T-helper 1 cell treated with Interleukin-12 subunit alpha and Interleukin-12 subunit beta and Interleukin-4 antibody, amounts not matched to agents 30 μg/mL and 1 μg/mL, for 36 hours (primary cell): ENCODE data around the gene XKRX.

Experiments
- H3K27ac Mint-ChIP-seq: one replicate; pipeline ENCODE4 v1.8.0; 2021; ENCODE audit warnings: mild to moderate bottlenecking, mixed read lengths
- H3K27me3 Mint-ChIP-seq: one replicate; pipeline ENCODE4 v1.8.0; 2021; ENCODE audit warnings: low read depth, mixed read lengths
- H3K36me3 Mint-ChIP-seq: one replicate; pipeline ENCODE4 v1.8.0; 2021; ENCODE audit warnings: low read depth, mixed read lengths
- H3K4me1 Mint-ChIP-seq: one replicate; pipeline ENCODE4 v1.8.0; 2021; ENCODE audit warnings: low read depth, mixed read lengths
- H3K4me3 Mint-ChIP-seq: one replicate; pipeline ENCODE4 v1.8.0; 2021; ENCODE audit warnings: mild to moderate bottlenecking, moderate library complexity, mixed read lengths
- H3K9me3 Mint-ChIP-seq: one replicate; pipeline ENCODE4 v1.8.0; 2021; ENCODE audit warnings: mixed read lengths

The XKRX gene

GRCh38 chrX:100868273-100868672 lies 60.4 kb downstream of the XKRX start:
- Mint-ChIP-seq H3K27ac (no peak overlapping the region), H3K36me3 (no peaks in the 10 kb centered on the region), H3K9me3 (no peaks in the 10 kb centered on the region), H3K4me3 (no peak overlapping the region), H3K4me1 (no peaks in the 10 kb centered on the region), H3K27me3 (no peaks in the 10 kb centered on the region)

GRCh38 chrX:100864657-100865391 lies 63.9 kb downstream of the XKRX start:
- no peaks in the 10 kb centered on the region for H3K4me1 Mint-ChIP-seq
- H3K27ac Mint-ChIP-seq: no peak overlapping the region
- H3K4me3 Mint-ChIP-seq: no peak overlapping the region
- no peaks in the 10 kb centered on the region for H3K36me3 Mint-ChIP-seq
- H3K27me3 Mint-ChIP-seq: no peaks in the 10 kb centered on the region
- no peaks in the 10 kb centered on the region for H3K9me3 Mint-ChIP-seq
